GM19324 (cell line): ENCODE data around the gene NSRP1.
"Not testable (repeated sequence)": the region's sequence is repeated elsewhere in the genome, so short reads cannot be mapped to it uniquely, and the experiment has no call there.

Experiments
- ATAC-seq: cut with Tn5 transposase; IDR thresholded peaks from one replicate; pipeline ENCODE4 v1.9.1; 2021; ENCODE audit warnings: mild to moderate bottlenecking, moderate library complexity; ENCODE audit not compliant: unreplicated experiment, low FRiP score

Gene NSRP1

GRCh38 chr17:30117675-30118081 lies 1.1 kb downstream of the NSRP1 start:
- no peak for ATAC-seq

GRCh38 chr17:30118635-30119034 lies 2.0 kb downstream of the NSRP1 start:
- ATAC-seq: not testable (repeated sequence)

- no peak for ATAC-seq
These were observed 7.7 kb downstream of the NSRP1 start for GRCh38 chr17:30124273-30124796.

GRCh38 chr17:30130121-30130520 lies 13.5 kb downstream of the NSRP1 start:
- no peak for ATAC-seq

GRCh38 chr17:30132615-30133014 lies 16.0 kb downstream of the NSRP1 start:
- no peak for ATAC-seq

- no peak for ATAC-seq
These were observed 16.6 kb downstream of the NSRP1 start for GRCh38 chr17:30133197-30133596.

- no peak for ATAC-seq
These were observed 17.9 kb downstream of the NSRP1 start for GRCh38 chr17:30134551-30134950.

GRCh38 chr17:30137158-30137557 lies 20.5 kb downstream of the NSRP1 start:
- no peak for ATAC-seq

- ATAC-seq: not testable (repeated sequence)
These were observed 31.2 kb downstream of the NSRP1 start for GRCh38 chr17:30147860-30148259.

- ATAC-seq: no peak
These were observed 31.8 kb downstream of the NSRP1 start for GRCh38 chr17:30148376-30148775.

- no peak for ATAC-seq
These were observed 34.9 kb downstream of the NSRP1 start for GRCh38 chr17:30151471-30151870.

GRCh38 chr17:30153463-30153862 lies 36.8 kb downstream of the NSRP1 start:
- no peak for ATAC-seq

GRCh38 chr17:30155389-30155788 lies 38.8 kb downstream of the NSRP1 start:
- no peak for ATAC-seq

GRCh38 chr17:30158896-30159625 lies 42.4 kb downstream of the NSRP1 start:
- no peak for ATAC-seq

GRCh38 chr17:30160419-30161172 lies 44.0 kb downstream of the NSRP1 start:
- ATAC-seq: no peak

- no peak for ATAC-seq
These were observed 45.0 kb downstream of the NSRP1 start for GRCh38 chr17:30161601-30162000.

- ATAC-seq: no peak
These were observed 47.9 kb downstream of the NSRP1 start for GRCh38 chr17:30164531-30164930.

GRCh38 chr17:30165147-30165546 lies 48.5 kb downstream of the NSRP1 start:
- no peak for ATAC-seq

GRCh38 chr17:30165960-30166359 lies 49.3 kb downstream of the NSRP1 start:
- ATAC-seq: no peak

GRCh38 chr17:30170415-30170987 lies 53.9 kb downstream of the NSRP1 start:
- no peak for ATAC-seq

GRCh38 chr17:30172560-30172959 lies 55.9 kb downstream of the NSRP1 start:
- no peak for ATAC-seq
